Measurements from ENCODE around the gene ATAD3C.

GRCh38 chr1:1427820-1428148, 21.7 kb upstream of the ATAD3C start:
- TF ChIP-seq CTCF (conservative IDR thresholded peaks at IDR 0.05; ENCODE audit: low read depth in 2 of 2) (no peak), JUNB (IDR thresholded peaks at IDR 0.05; ENCODE audit: unreplicated experiment) (no peak), EZH2phosphoT487 (IDR thresholded peaks at IDR 0.05; ENCODE audit: unreplicated experiment) (no peak), POLR2AphosphoS5 (IDR thresholded peaks at IDR 0.05; ENCODE audit: low read depth) (no peak), CREB1 (CRISPR knock-in tag; IDR thresholded peaks at IDR 0.05; ENCODE audit: low read depth) (no peak), REST (IDR thresholded peaks at IDR 0.05; ENCODE audit: unreplicated experiment) (no peak)

Measured in GM23338 (cell line).